ENCODE results near the gene TSPAN9. TPM values are rescaled to one million over a fixed set of nuclear protein-coding genes. Genes with fewer than 3 reads are reported as not detected.

Gene TSPAN9
- total RNA-seq, 6 donors from 2014 or later, result 25.2 to 62.9 (median 44.2) TPM

DNA sequence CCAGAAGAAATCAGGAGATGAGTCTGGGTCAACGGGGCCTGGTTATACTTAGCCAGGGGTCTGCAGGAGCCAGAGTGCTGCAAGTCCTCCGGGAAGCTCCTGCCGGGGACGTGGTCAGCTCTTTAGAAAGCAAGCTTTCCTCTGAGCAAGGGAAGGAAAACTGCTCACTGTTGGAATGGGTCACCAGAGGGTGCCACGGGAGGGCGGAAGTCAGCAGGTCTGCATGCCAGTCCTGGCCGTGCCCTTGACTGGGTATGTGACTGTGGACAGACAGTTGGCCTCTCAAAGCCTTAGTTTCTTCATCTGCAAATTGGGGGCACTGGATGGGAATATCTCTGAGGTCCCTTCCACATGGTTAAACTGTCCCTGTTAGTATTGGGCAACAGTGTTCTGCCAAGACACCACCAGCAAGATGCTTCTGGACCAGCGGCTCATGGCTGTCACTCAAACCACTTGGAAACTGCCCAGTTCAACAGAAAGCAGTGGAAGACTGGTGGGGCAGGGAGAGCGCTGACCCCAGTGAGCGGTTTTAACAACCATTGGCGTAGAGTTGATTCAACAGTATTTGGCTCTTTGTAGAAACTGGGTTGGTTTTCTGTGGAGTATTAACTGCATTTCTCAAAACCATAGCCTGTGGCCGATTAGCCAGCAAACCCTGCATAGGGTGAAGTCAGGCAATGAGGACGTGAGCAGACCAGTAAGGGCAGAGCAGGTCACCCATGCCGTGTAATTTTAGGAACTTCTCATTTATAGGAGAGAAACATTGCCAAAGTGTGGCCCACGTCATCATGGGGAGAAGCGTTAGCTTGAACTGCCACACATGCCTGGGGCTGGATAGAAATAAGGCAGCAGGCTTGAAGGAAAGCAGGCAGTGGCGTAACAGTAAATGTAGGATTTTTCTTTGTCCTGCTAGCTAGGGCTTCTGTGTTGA lies 249.9 kb downstream of the TSPAN9 start:
- no peak for ATAC-seq (ENCODE audit: low FRiP score in 2 of 2)
- TF ChIP-seq POLR2AphosphoS5 (IDR thresholded peaks at IDR 0.05) (no peak), EP300 (IDR thresholded peaks at IDR 0.05) (no peak), POLR2A (IDR thresholded peaks at IDR 0.05) (no peak)
- TF ChIP-seq, protein P1, sequence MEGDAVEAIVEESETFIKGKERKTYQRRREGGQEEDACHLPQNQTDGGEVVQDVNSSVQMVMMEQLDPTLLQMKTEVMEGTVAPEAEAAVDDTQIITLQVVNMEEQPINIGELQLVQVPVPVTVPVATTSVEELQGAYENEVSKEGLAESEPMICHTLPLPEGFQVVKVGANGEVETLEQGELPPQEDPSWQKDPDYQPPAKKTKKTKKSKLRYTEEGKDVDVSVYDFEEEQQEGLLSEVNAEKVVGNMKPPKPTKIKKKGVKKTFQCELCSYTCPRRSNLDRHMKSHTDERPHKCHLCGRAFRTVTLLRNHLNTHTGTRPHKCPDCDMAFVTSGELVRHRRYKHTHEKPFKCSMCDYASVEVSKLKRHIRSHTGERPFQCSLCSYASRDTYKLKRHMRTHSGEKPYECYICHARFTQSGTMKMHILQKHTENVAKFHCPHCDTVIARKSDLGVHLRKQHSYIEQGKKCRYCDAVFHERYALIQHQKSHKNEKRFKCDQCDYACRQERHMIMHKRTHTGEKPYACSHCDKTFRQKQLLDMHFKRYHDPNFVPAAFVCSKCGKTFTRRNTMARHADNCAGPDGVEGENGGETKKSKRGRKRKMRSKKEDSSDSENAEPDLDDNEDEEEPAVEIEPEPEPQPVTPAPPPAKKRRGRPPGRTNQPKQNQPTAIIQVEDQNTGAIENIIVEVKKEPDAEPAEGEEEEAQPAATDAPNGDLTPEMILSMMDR (IDR thresholded peaks at IDR 0.05), result no peak
- Histone ChIP-seq H3K9me3 (no peaks in the 10 kb centered on the region), H3K27me3 (no peaks in the 10 kb centered on the region), H3K4me1 (no peaks in the 10 kb centered on the region), H3K27ac (no peak overlapping the region), H3K4me3 (no peak overlapping the region), H3K36me3 (no peaks in the 10 kb centered on the region)
- no peak for DNase-seq
- WGBS, 2 donors, result 87 to 88% methylated on average over 10 to 17 of the region's 17 CpGs

DNA sequence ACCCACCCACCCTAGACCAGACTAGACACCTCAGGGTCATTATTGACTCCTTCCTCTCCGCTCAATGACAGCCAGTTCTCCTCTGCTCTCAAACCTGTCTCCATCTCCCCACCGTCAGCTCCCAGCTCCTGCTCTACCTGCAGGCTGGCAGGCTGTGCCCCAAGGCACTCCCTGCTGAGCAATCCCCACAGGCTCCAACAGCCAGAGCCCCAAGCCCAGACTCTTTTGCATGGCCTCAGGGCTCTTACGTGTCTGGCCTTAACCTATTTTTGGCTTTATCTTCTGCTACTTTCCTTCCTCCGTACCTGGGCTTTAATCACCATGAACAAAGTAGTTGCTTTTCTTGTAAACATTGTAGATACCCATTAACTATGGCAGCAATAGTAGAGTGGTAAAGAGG lies 250.9 kb downstream of the TSPAN9 start:
- no peak for ATAC-seq (ENCODE audit: low FRiP score in 2 of 2)
- Histone ChIP-seq H3K27ac (no peak overlapping the region), H3K36me3 (no peaks in the 10 kb centered on the region), H3K4me1 (no peaks in the 10 kb centered on the region), H3K9me3 (no peaks in the 10 kb centered on the region), H3K4me3 (no peak overlapping the region), H3K27me3 (no peaks in the 10 kb centered on the region)
- TF ChIP-seq POLR2AphosphoS5 (IDR thresholded peaks at IDR 0.05) (no peak), POLR2A (IDR thresholded peaks at IDR 0.05) (no peak), EP300 (IDR thresholded peaks at IDR 0.05) (no peak)
- TF ChIP-seq, protein P1 (IDR thresholded peaks at IDR 0.05), result no peak
- 80 to 81% methylated on average over 4 of the region's 4 CpGs for WGBS, 2 donors
- no peak for DNase-seq

DNA sequence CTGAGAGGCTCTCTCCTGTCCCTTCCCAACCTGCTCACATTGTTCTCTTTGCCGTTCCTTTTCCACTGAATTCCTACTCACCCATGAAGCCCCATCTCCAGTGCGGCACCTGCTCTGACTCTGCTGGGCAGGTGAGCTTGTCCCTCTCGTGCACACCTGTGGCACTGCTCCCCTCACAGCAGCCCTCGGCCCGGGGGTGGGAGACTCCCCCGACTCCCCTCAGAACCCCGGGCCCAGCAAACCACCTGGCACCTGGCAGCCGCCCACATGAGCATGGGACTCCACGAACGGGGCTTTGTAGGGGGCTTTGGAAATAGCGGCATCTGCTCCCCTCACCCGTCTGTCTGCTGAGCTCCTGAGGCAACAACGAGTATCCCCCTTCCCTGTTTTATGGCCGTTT lies 251.4 kb downstream of the TSPAN9 start:
- WGBS, 2 donors, result 80 to 85% methylated on average over 12 to 14 of the region's 14 CpGs
- TF ChIP-seq, protein P1 (IDR thresholded peaks at IDR 0.05), result no peak
- TF ChIP-seq EP300 (IDR thresholded peaks at IDR 0.05), result no peak
- TF ChIP-seq POLR2AphosphoS5 (IDR thresholded peaks at IDR 0.05), result no peak
- no peak for TF ChIP-seq POLR2A (IDR thresholded peaks at IDR 0.05)
- DNase-seq (peak in 1 of 2 donors; percentile 62), ATAC-seq (ENCODE audit: low FRiP score in 2 of 2) (no peak)
- Histone ChIP-seq H3K36me3 (no peaks in the 10 kb centered on the region), H3K4me3 (no peak overlapping the region), H3K27me3 (no peaks in the 10 kb centered on the region), H3K4me1 (no peaks in the 10 kb centered on the region), H3K9me3 (no peaks in the 10 kb centered on the region), H3K27ac (no peak overlapping the region)

DNA sequence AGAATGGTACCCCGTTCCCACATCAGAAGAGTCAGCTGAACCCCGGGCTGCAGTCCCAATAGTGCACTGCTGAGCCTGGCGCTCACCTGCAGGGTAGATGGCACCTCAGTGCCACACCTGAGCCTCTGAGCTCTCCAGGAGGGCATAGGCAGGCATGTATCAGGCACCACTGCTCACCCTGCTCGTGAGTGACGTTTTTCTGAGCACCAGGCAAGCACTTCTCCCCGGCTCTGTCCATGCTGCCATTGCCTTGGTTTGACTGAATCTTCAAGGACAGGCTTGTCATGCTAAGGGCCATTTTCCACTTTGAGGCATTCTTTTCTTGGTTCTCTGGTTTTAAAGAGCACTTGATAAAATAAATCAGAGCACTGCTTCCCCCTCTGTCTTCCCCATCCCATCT lies 252.2 kb downstream of the TSPAN9 start:
- H3K9me3 ChIP-seq, result no peaks in the 10 kb centered on the region
- no peaks in the 10 kb centered on the region for H3K27me3 ChIP-seq
- H3K4me1 ChIP-seq, result no peaks in the 10 kb centered on the region
- no peaks in the 10 kb centered on the region for H3K36me3 ChIP-seq
- DNase-seq (no peak), ATAC-seq (ENCODE audit: low FRiP score in 2 of 2) (no peak)
- TF ChIP-seq POLR2AphosphoS5 (IDR thresholded peaks at IDR 0.05) (no peak), POLR2A (IDR thresholded peaks at IDR 0.05) (no peak), EP300 (IDR thresholded peaks at IDR 0.05) (no peak)
- TF ChIP-seq, protein P1 (IDR thresholded peaks at IDR 0.05), result no peak
- no peak overlapping the region for H3K27ac ChIP-seq
- 68 to 74% methylated on average over 6 of the region's 6 CpGs for WGBS, 2 donors
- no peak overlapping the region for H3K4me3 ChIP-seq
